Parathyroid adenoma (tissue), 2 donors: Measurements from ENCODE around the gene ALG14.
A peak's percentile ranks its signal among the peaks of the same experiment; 100 is the strongest.

Experiments
- H2AFZ ChIP-seq: fragments of 300-600 bp; sonication (generic); one replicate; pipeline ENCODE4 v1.7.0; 2017; ENCODE audit warnings: antibody characterized with exemption, mild to moderate bottlenecking
- H3K27ac ChIP-seq: fragments of 300-600 bp; sonication (generic); one replicate; pipeline ENCODE4 v1.7.0; 2017
- H3K27me3 ChIP-seq: fragments of 300-600 bp; sonication (generic); one replicate; pipeline ENCODE4 v1.7.0; 2017; ENCODE audit warnings: low read length; ENCODE audit not compliant: control insufficient read depth, insufficient read depth
- H3K36me3 ChIP-seq: fragments of 300-600 bp; sonication (generic); one replicate; pipeline ENCODE4 v1.7.0; 2017; ENCODE audit warnings: low read length; ENCODE audit not compliant: control insufficient read depth, insufficient read depth
- H3K4me1 ChIP-seq: fragments of 300-600 bp; sonication (generic); one replicate; pipeline ENCODE4 v1.7.0; 2017; ENCODE audit warnings: control low read depth
- H3K4me2 ChIP-seq: fragments of 300-600 bp; sonication (generic); one replicate; pipeline ENCODE4 v1.7.0; 2017; ENCODE audit warnings: low read length
- H3K4me3 ChIP-seq: fragments of 300-600 bp; sonication (generic); one replicate; pipeline ENCODE4 v1.7.0; 2017; ENCODE audit warnings: low read depth, low read length
- H3K79me2 ChIP-seq: fragments of 300-600 bp; sonication (generic); one replicate; pipeline ENCODE4 v1.7.0; 2017; ENCODE audit warnings: control low read depth
- H3K9ac ChIP-seq: fragments of 300-600 bp; sonication (generic); one replicate; pipeline ENCODE4 v1.7.0; 2017; ENCODE audit warnings: mild to moderate bottlenecking
- H3K9me3 ChIP-seq: fragments of 300-600 bp; sonication (generic); one replicate; pipeline ENCODE4 v1.7.0; 2017; ENCODE audit warnings: low read length; ENCODE audit not compliant: control insufficient read depth
- CTCF ChIP-seq: fragments of 300-600 bp; sonication (generic); IDR thresholded peaks from one replicate; pipeline ENCODE4 v1.7.0; 2017; ENCODE audit warnings: antibody characterized with exemption, mild to moderate bottlenecking
- donor health status: primary hyperparathyroidism.

ALG14 gene

DNA sequence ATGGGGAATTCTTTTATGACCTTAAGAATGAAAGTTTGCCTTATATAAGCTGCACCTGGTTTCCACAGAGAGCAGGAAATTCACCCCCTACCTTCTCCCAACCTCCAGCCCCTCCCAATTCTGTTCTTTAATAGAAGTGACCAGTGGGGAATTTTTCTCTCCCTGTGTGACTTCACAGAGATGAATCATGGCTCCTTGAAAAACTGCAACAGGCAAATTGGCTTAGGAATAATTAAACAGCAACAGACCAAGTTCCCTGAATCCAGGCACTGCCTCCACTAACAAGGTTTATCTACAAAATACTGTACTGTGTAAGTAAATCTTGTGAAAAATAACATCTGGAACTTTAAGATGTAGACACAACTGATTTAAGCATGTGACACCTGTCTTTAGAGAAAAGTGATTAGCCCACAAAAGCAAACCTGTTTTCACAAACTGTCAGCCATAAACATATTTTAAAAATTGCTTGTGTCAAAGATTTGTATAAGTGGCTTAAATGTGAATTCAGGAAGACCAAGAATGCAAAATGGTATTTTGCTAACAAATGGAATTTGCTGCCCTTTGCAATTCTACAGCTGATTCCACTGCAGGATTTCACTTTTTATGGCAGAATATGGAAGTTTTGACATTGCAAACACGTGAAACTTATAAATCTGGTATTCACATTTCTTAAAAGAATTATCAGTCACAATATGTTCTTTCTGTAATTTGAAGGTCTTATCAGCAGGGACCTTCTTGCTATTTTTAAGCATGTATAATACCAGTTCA lies 54.0 kb downstream of the ALG14 start:
- no peaks in the 10 kb centered on the region for H3K36me3 ChIP-seq
- peaks cover 6% of the 10 kb centered on the region for H3K4me1 ChIP-seq
- no peak overlapping the region for H3K4me2 ChIP-seq
- H3K9ac ChIP-seq, result no peak overlapping the region
- no peaks in the 10 kb centered on the region for H3K79me2 ChIP-seq
- no peak overlapping the region for H3K27ac ChIP-seq
- no peak overlapping the region for H2AFZ ChIP-seq
- no peaks in the 10 kb centered on the region for H3K9me3 ChIP-seq
- TF ChIP-seq CTCF, result no peak
- H3K27me3 ChIP-seq, result no peaks in the 10 kb centered on the region
- H3K4me3 ChIP-seq, result peak overlapping the region; percentile 25

DNA sequence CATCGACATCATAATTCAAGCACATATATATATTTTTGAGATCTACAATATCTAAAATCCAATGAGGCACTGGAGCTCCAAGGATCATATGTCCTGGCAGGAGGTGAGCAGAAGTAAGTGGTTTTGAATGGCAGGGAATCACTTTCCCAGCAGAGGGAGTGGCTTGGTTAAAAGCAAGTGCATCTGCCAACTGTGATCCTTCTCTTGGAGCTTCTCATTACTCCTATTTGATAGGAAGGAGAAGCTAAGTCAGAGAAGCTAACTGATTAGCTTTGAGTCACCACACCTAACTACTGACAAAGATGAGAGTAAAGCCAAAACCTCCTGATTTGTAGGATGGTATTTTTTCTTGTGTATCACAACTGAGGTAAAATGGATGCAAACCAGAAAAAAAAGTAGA lies 55.0 kb downstream of the ALG14 start:
- Histone ChIP-seq H3K27me3 (no peaks in the 10 kb centered on the region), H3K4me1 (peaks cover 6% of the 10 kb centered on the region), H3K9ac (no peak overlapping the region), H3K9me3 (no peaks in the 10 kb centered on the region), H3K4me3 (no peak overlapping the region), H3K27ac (no peak overlapping the region), H2AFZ (no peak overlapping the region), H3K36me3 (no peaks in the 10 kb centered on the region), H3K4me2 (no peak overlapping the region), H3K79me2 (no peaks in the 10 kb centered on the region)
- no peak for TF ChIP-seq CTCF

DNA sequence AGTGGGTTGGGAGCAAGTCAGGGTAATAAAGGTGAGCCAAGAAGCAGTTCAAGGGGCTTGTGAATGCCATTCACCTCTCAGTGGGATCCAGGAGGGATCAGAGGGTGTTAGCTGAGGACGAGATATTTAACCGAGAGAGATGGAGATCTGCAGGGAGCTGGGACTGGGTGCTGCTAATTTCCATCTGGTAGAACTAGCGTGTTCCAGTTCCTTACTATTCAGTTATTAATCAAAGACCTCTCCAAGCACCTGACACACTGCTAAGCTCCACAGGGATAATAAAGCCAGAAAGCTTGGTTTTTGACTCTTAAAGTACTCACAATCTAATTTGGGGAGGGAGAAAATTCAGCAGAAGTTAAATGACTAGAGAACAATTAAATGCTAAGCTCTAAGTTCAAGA lies 57.7 kb downstream of the ALG14 start:
- H3K27ac ChIP-seq, result no peak overlapping the region

GRCh38 chr1:95013950-95014574 lies 58.7 kb downstream of the ALG14 start:
- Histone ChIP-seq H3K9ac (no peak overlapping the region), H3K4me1 (peaks cover 3% of the 10 kb centered on the region), H3K9me3 (no peaks in the 10 kb centered on the region), H2AFZ (no peak overlapping the region), H3K27ac (no peak overlapping the region), H3K27me3 (no peaks in the 10 kb centered on the region), H3K4me2 (no peak overlapping the region), H3K4me3 (no peak overlapping the region), H3K79me2 (no peaks in the 10 kb centered on the region), H3K36me3 (no peaks in the 10 kb centered on the region)
- no peak for TF ChIP-seq CTCF

More for the DNA sequence above, 57.7 kb downstream of the ALG14 start:
- Histone ChIP-seq H3K79me2 (no peaks in the 10 kb centered on the region), H3K4me1 (peaks cover 6% of the 10 kb centered on the region), H3K36me3 (no peaks in the 10 kb centered on the region), H3K9me3 (no peaks in the 10 kb centered on the region), H3K4me2 (no peak overlapping the region), H3K4me3 (no peak overlapping the region), H2AFZ (no peak overlapping the region), H3K9ac (no peak overlapping the region), H3K27me3 (no peaks in the 10 kb centered on the region)
- TF ChIP-seq CTCF, result no peak
